ENCODE results near the gene MYO1D.

MYO1D gene

GRCh38 chr17:32876417-32877163 lies at the start of gene MYO1D:
Gene MYO1D, minus strand, starts transcription at chr17:32877124. Its CDS starts 252 bp downstream, at chr17:32876872.
- TF ChIP-seq ZBTB7A (IDR thresholded peaks at IDR 0.05; ENCODE audit: low read depth) (no peak), EGR1 (IDR thresholded peaks at IDR 0.05) (peak; percentile 44; the same call in 1 of the 2 replicates), RAD21 (IDR thresholded peaks at IDR 0.05; ENCODE audit: low read depth) (peak; percentile 11; the same call in 1 of the 2 replicates), CREB1 (IDR thresholded peaks at IDR 0.05; ENCODE audit: low read depth) (peak; percentile 10; the same call in 1 of the 2 replicates)
- TF ChIP-seq, protein P1, sequence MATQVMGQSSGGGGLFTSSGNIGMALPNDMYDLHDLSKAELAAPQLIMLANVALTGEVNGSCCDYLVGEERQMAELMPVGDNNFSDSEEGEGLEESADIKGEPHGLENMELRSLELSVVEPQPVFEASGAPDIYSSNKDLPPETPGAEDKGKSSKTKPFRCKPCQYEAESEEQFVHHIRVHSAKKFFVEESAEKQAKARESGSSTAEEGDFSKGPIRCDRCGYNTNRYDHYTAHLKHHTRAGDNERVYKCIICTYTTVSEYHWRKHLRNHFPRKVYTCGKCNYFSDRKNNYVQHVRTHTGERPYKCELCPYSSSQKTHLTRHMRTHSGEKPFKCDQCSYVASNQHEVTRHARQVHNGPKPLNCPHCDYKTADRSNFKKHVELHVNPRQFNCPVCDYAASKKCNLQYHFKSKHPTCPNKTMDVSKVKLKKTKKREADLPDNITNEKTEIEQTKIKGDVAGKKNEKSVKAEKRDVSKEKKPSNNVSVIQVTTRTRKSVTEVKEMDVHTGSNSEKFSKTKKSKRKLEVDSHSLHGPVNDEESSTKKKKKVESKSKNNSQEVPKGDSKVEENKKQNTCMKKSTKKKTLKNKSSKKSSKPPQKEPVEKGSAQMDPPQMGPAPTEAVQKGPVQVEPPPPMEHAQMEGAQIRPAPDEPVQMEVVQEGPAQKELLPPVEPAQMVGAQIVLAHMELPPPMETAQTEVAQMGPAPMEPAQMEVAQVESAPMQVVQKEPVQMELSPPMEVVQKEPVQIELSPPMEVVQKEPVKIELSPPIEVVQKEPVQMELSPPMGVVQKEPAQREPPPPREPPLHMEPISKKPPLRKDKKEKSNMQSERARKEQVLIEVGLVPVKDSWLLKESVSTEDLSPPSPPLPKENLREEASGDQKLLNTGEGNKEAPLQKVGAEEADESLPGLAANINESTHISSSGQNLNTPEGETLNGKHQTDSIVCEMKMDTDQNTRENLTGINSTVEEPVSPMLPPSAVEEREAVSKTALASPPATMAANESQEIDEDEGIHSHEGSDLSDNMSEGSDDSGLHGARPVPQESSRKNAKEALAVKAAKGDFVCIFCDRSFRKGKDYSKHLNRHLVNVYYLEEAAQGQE (IDR thresholded peaks at IDR 0.05; ENCODE audit: low read depth), result peak; percentile 42; the same call in 1 of the 2 replicates

DNA sequence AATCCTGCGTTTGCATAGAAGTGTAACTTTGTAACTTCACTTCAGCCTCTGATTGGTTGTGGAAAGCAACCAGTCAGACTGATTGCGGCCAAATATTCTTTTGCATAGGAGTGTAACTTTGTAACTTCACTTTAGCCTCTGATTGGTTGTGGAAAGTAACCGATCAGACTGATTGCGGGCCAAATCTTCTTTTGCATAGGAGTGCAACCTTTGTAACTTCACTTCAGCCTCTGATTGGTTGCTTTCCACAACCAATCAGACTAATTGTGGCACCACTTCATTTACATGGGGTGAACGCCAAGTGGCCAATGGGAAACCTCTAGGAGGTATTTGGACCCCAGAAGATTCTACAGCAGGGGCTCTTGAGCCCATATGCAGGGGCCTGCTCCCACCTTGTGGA lies 49.3 kb upstream of the MYO1D start:
- TF ChIP-seq, protein P1 (IDR thresholded peaks at IDR 0.05; ENCODE audit: low read depth), result no peak
- TF ChIP-seq TEAD4 (IDR thresholded peaks at IDR 0.05) (no peak), RAD21 (IDR thresholded peaks at IDR 0.05; ENCODE audit: low read depth) (no peak), CEBPB (IDR thresholded peaks at IDR 0.05) (no peak), TCF12 (IDR thresholded peaks at IDR 0.05; ENCODE audit: low read depth) (no peak), TAF1 (IDR thresholded peaks at IDR 0.05; ENCODE audit: low read depth) (no peak), FOXM1 (IDR thresholded peaks at IDR 0.05; ENCODE audit: borderline replicate concordance, low read depth) (no peak)

- TF ChIP-seq EP300 (IDR thresholded peaks at IDR 0.05; ENCODE audit: borderline replicate concordance) (no peak), CREB1 (IDR thresholded peaks at IDR 0.05; ENCODE audit: low read depth) (no peak), TAF1 (IDR thresholded peaks at IDR 0.05; ENCODE audit: low read depth) (no peak), TEAD4 (IDR thresholded peaks at IDR 0.05) (no peak), ZBTB7A (IDR thresholded peaks at IDR 0.05; ENCODE audit: low read depth) (no peak), NFIC (IDR thresholded peaks at IDR 0.05) (no peak), TCF12 (IDR thresholded peaks at IDR 0.05; ENCODE audit: low read depth) (no peak)
- TF ChIP-seq, protein P1 (IDR thresholded peaks at IDR 0.05; ENCODE audit: low read depth), result no peak
- TF ChIP-seq, protein P2, sequence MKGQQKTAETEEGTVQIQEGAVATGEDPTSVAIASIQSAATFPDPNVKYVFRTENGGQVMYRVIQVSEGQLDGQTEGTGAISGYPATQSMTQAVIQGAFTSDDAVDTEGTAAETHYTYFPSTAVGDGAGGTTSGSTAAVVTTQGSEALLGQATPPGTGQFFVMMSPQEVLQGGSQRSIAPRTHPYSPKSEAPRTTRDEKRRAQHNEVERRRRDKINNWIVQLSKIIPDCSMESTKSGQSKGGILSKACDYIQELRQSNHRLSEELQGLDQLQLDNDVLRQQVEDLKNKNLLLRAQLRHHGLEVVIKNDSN (IDR thresholded peaks at IDR 0.05), result no peak
Observed at GRCh38 chr17:32921017-32921416, 44.1 kb upstream of the MYO1D start.

DNA sequence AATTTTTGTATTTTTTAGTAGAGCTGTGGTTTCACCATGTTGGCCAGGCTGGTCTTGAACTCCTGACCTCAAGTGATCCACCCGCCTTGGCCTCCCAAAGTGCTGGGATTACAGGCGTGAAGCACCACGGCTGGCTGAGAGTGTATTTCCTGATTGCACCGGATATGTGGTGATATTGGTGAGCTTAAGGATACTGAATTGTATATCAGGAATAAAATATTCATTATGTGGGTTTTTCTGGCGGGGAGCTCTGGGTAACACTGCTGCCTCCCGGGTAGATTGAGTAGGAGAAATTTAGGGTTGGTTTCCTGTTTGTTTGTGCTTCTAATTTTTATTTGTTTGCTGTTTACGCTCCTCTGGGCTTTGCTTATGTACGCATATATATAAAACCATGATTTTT lies 43.4 kb upstream of the MYO1D start:
- TF ChIP-seq ZBTB7A (IDR thresholded peaks at IDR 0.05; ENCODE audit: low read depth) (no peak), RAD21 (IDR thresholded peaks at IDR 0.05; ENCODE audit: low read depth) (no peak), TCF12 (IDR thresholded peaks at IDR 0.05; ENCODE audit: low read depth) (no peak), NFIC (IDR thresholded peaks at IDR 0.05) (no peak)
- TF ChIP-seq, protein P2 (IDR thresholded peaks at IDR 0.05), result no peak

DNA sequence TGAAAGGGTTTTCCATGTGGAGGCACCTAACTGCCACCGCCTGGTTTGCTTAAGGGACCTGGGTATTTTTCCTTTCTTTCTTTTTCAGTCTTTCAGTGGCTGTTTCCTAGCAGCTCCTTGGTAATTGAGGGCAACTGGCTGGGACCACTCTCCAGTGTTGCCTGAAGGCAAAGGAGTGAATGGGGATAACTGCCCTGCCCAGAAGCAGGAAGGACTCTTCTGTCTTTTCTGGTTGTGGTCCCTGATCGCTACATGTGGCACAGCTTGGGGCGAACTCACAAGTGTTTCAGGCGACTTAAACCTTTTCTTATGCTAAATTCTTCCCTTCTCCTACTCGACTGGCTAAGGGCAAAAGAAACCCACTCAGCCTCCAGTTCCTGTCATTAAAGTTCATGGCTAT lies 40.9 kb upstream of the MYO1D start:
- TF ChIP-seq TEAD4 (IDR thresholded peaks at IDR 0.05) (no peak), MAX (IDR thresholded peaks at IDR 0.05) (no peak), EGR1 (IDR thresholded peaks at IDR 0.05) (no peak), ZBTB7A (IDR thresholded peaks at IDR 0.05; ENCODE audit: low read depth) (no peak), RAD21 (IDR thresholded peaks at IDR 0.05; ENCODE audit: low read depth) (no peak), YY1 (IDR thresholded peaks at IDR 0.05; ENCODE audit: low read depth) (no peak), TCF12 (IDR thresholded peaks at IDR 0.05; ENCODE audit: low read depth) (no peak), TAF1 (IDR thresholded peaks at IDR 0.05; ENCODE audit: low read depth) (no peak), EP300 (IDR thresholded peaks at IDR 0.05; ENCODE audit: borderline replicate concordance) (no peak), CEBPB (IDR thresholded peaks at IDR 0.05) (no peak), CREB1 (IDR thresholded peaks at IDR 0.05; ENCODE audit: low read depth) (no peak), NFIC (IDR thresholded peaks at IDR 0.05) (no peak), FOXM1 (IDR thresholded peaks at IDR 0.05; ENCODE audit: borderline replicate concordance, low read depth) (no peak)
- TF ChIP-seq, protein P2 (IDR thresholded peaks at IDR 0.05), result no peak
- TF ChIP-seq, protein P1 (IDR thresholded peaks at IDR 0.05; ENCODE audit: low read depth), result no peak

All from Ishikawa (cell line).